NCI-H1105 treated with DMSO at 0.1 percent for 48 hours (cell line): ENCODE measurements around the gene HOPX.
"Not testable (repeated sequence)": the region's sequence is repeated elsewhere in the genome, so short reads cannot be mapped to it uniquely, and the experiment has no call there.

Experiments used
- DNase-seq: peaks from one replicate; lab custom pipeline; 2025; lab: John Stamatoyannopoulos, UW

Gene HOPX

DNA sequence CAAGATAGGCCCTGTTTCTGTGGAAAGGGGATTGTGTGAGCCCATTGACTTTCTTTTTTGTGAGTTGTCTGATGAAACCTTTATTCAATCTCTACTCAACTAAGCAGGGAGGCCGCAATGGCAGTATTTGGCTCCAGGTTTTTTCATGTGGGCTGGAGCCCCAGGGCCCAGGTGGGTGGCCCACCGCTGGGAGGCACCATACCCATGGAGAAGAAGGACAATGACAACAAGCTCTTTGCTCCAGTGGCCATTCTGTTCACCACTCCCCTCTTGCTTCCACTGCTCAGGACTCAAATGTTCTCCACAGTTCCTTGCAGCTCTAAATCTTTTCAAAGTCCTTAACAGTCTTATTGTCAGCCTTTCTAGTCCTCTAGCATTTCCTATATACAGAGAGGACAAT is 54.1 kb downstream of the HOPX start:
- no peak for DNase-seq

DNA sequence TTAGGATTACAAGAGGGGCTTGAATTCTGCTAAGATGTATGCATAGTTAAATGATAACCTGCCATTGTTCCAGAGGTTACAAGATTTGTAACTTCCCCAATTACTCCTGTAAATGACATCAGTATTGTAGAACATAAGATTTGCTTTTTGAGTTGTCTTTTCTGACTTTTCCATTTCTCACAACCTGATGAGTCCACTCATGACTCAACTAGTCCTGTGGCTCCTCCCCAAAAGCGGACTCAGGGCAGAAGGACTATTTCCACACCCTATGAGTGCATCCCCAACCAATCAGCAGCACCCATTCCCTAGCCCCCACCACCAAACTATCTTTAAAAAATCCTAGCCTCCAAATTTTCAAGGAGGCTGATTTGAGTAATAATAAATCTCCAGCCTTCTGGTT is 54.7 kb downstream of the HOPX start:
- no peak for DNase-seq

DNA sequence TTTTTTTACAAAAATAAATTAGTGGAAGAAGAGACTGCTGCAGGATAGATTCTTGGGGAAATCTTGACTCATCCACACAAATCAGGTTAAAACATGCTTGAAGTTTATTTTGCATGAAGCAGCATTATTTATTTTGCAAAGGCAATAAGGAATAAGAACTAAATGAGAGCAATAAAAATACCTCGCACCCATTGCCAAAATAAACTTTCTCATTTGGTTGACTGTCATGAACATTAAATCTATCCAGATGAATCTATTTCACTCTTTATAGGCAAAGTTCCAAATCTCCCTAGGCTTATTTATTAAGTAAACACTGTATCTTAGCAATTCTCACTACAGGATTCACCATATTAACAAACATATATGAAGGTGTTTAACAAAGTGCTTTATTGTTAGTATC is 58.9 kb downstream of the HOPX start:
- DNase-seq, result peak; percentile 6

DNA sequence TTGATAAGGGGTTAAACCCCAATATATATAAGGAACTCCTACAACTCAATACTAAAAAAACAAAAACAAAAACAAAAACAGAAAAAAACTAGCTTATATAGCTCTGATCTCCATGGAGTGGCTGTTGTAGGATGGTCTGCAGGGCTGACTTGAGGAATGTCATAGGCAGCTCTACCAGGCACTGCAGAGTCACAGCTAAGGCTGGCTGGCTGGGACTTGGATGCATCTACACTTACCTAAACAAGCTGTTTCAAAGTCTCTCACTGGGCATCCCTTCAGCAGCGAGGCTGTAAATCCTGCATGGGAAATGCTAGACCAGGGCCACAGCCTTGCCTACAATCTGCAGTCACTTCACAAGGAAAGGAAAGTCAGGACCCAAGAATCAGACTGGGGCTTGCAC is 61.3 kb downstream of the HOPX start:
- DNase-seq, result no peak

DNA sequence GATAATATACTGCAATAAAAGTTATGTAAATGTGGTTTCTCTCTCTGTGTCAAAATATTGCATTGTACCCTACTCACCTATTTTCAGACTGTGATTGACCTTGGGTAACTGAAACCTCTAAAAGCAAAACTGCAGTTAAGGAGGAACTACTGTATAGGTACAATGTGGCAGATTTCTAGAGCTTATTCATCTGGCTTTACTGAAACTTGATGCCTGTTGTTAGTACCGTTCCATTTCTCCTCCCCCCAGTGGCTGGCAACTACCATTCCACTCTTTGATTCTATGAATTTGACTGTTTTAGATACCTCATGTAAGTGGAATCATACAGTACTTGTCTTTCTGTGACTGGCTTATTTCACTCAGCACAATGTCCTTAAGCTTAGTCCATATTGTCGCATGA is 61.9 kb downstream of the HOPX start:
- DNase-seq, result no peak

DNA sequence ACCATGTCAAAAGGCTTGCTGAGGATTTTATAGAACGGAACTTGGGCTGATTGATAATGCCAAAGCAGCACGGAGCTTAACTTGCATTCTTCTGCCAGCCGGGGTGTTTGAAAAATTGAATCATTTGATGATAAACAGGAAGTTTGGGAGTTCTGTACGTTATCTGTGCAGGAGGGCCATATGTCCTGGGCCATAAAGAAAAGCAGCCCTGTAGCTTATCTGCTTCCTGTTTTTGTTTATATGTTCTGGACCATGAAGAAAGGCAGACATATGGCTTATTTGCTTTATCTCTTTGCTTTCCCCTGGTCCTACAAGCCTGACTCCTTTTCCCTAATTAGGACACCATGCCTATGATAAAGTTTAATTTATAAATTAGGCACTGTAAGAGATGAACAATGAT is 62.4 kb downstream of the HOPX start:
- DNase-seq, result no peak

DNA sequence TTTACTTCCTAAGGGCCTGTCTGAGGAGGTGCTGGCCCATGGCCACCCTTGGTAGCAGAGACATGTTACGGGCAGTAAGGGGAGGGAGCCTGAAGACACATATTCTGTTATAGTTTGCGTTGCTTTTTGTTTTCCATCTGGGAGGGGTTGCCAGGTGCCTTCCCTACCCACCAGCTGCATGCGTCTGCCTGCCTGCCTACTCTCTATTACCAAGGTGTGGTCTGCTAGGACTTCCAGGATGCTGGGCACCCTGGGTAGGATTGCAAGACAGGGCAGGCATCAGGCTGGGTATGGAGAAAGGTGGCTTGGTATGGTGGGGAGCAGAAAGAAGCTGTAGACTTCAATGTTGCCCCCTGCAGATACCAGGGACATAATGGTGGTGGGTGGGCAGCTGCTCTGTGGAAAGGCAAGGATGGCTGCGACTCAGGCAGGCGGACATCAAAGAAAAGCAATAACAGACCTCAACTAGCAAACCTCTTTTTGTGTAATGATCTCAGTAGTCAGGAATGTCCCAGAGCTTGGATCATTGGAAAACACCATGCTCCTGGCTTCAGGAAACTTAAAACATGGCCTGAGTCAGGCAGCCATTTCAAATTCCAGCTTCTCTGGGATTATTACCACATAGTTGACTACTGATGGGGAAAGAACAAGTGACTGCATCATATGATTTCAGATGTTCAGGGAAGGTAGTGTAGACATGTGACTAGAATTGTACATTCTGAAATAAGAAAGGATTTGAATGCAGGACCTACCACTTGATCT is 67.8 kb downstream of the HOPX start:
- no peak for DNase-seq

DNA sequence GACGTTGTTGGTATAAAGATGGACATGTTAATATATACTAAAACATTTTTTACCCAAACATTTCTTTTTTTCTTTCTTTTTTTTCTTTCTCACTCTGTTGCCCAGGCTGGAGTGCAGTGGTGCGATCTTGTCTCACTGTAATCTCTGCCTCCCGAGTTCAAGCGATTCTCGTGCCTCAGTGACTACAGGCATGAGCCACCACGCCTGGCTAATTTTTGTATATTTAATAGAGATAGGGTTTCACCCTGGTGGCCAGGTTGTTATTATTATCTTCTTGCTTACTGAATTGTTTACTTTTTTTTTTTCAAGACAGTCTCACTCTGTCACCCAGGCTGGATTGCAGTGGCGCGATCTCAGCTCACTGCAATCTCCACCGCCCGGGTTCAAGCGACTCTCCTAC is 68.8 kb downstream of the HOPX start:
- DNase-seq, result no peak

DNA sequence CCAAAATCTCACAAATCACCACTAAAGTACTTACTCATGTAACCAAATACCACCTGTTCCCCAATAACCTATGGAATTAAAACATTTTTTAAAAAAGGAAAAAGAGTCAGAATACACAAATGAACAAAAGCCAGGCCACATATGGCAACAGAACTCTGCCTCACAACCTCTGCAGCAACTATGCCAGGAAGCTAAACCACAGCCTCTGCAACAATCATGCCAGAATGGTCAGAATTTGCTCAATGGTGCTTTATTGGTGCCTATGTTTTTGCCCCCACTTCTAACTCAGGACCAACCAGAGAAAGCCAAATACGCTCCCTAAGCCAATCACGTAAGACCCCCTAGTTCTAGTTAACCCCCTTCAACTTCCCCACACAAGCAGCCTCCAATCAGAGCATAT is 69.6 kb downstream of the HOPX start:
- DNase-seq, result no peak

DNA sequence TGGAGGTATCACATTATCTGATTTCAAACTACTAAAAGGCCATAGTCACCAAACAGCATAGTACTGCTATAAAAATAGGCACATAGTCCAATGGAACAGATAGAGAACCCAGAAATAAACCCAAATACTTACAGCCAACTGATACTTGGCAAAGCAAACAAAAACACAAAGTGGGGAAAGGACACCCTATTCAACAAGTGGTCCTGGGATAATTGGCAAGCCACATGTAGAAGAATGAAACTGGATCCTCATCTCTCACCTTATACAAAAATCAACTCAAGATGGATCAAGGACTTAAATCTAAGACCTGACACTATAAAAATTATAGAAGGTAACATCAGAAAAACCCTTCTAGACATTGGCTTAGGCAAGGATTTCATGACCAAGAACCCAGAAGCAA is 70.9 kb downstream of the HOPX start:
- not testable (repeated sequence) for DNase-seq

DNA sequence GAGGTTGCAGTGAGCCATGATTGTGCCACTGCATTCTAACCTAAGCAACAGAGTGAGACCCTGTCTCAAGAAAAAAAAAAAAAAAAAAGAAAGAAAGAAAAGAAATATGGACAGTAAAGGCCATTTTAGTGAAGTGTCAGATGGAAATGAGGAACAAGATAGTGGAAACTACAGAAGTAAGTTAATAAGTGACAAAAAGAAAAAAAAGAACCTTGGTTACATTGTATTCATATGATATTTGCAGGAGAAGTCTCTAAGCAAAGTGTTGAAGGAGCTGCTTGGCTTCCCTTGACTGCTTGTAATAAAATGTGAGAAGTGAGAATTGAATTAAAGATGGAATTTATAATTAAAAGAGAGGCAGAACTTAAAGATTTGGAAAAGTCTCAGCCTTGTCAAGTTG is 73.2 kb downstream of the HOPX start:
- DNase-seq, result no peak

DNA sequence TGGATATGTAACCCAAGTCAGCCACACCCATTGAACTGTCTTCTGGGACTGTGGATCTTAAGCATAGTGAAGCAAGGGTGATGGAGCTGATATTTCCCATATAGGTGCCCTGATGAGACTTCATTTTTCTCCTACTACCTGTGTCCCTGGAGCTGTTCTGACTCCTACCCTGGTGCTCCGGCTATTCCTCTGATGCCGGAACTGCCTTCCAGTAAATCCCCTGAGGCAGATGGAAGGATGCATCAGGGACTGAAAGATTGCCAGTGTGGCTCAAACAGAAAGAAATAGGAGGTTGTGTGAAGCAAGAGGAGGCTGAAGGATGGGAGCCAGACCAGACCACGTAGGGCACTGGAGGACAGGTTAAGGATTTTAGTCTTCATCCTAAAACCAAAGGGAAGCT is 74.7 kb downstream of the HOPX start:
- no peak for DNase-seq

DNA sequence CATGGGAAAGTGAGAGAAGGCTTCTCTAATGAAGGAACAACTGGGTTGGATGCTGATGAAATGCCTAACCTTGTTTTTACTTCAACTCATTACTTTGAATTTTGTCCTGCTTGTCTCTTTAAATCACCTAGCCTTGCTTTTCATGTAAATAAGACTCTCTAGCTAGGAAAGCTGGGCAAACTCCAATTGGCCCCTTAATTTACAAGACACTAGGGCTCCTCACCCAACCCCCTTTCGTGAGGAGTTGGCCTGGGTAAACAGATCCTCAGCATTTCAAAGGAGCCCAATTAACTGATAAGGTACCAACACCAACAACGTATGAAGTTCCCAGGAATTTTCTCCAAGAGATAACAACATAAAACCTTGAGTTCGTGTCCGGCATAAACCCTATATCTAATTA is 75.6 kb downstream of the HOPX start:
- DNase-seq, result not testable (repeated sequence)

DNA sequence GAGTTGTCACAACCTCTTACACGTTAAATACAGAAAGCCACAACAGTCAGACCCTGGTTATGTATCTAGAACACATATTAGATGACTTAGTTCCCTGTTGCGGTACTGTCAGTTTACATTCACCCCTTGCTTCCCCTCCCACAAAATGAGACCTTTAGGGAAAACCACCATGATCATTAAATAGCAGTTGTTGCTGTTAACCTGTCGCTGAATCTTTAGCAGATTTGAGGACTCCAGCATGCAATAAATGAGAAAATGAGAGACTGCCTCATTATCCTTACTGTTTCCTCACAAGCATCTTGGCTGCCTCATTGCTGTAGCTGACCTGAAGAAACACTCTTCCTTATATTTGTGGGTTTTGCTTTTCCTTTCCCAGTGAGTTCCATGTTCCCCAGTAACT is 77.8 kb downstream of the HOPX start:
- DNase-seq, result no peak
